CD4-positive, alpha-beta memory T cell (primary cell): ENCODE data around the gene MAP1S. TPM values are rescaled to one million over a fixed set of nuclear protein-coding genes. Genes with fewer than 3 reads are reported as not detected.
A peak's percentile ranks its signal among the peaks of the same experiment; 100 is the strongest.

ENCODE experiments used
- CTCF ChIA-PET: fragments of 350-600 bp; sonication (Branson Sonifier 250); formaldehyde crosslinking; loops from one replicate; lab custom pipeline; 2021; ENCODE audit warnings: inconsistent platforms; ENCODE audit not compliant: partially characterized antibody; lab: Charles Lee
- POLR2A ChIA-PET: fragments of 350-600 bp; sonication (Branson Sonifier 250); formaldehyde crosslinking; loops from one replicate; lab custom pipeline; 2021; ENCODE audit not compliant: partially characterized antibody; lab: Charles Lee
- DNase-seq, 5 donors: peaks; one replicate each; pipeline versions ENCODE4 v3.0.0 to v3.0.0-alpha.2; 2020 to 2022; ENCODE audit warnings: mixed read lengths in 1 of 5
- H3K27ac ChIP-seq: one replicate; pipeline ENCODE4 v1.7.0; 2013; ENCODE audit warnings: low read depth, low read length
- H3K27me3 ChIP-seq: 2 replicates; pipeline ENCODE4 v1.7.0; 2013; ENCODE audit warnings: mild to moderate bottlenecking, low read length, moderate library complexity; ENCODE audit not compliant: insufficient read depth
- H3K36me3 ChIP-seq: 2 replicates; pipeline ENCODE4 v1.7.0; 2013; ENCODE audit warnings: mild to moderate bottlenecking, low read length, moderate library complexity; ENCODE audit not compliant: insufficient read depth
- H3K4me1 ChIP-seq: 2 replicates; pipeline ENCODE4 v1.7.0; 2013; ENCODE audit warnings: mild to moderate bottlenecking, low read length, moderate library complexity; ENCODE audit not compliant: insufficient read depth
- H3K4me3 ChIP-seq, 2 donors: one replicate each; pipeline ENCODE4 v1.7.0; 2013; ENCODE audit warnings: low read length in 2 of 2, mild to moderate bottlenecking in 1 of 2
- H3K9me3 ChIP-seq, 2 donors: one replicate each; pipeline ENCODE4 v1.7.0; 2013; ENCODE audit warnings: low read length in 2 of 2, control low read depth in 1 of 2; ENCODE audit not compliant: control insufficient read depth in 1 of 2
- H3K27ac Mint-ChIP-seq, 7 donors: one replicate each; pipeline ENCODE4 v1.8.0; 2020 to 2021; ENCODE audit warnings: mixed read lengths in 7 of 7, mild to moderate bottlenecking in 6 of 7, inconsistent platforms in 3 of 7, moderate library complexity in 3 of 7
- H3K27me3 Mint-ChIP-seq, 2 donors: one replicate each; pipeline ENCODE4 v1.8.0; 2020 to 2021; ENCODE audit warnings: mixed read lengths in 2 of 2
- H3K36me3 Mint-ChIP-seq, 2 donors: one replicate each; pipeline ENCODE4 v1.8.0; 2020 to 2021; ENCODE audit warnings: mixed read lengths in 2 of 2, inconsistent platforms in 1 of 2, mild to moderate bottlenecking in 1 of 2
- H3K4me1 Mint-ChIP-seq, 4 donors: one replicate each; pipeline ENCODE4 v1.8.0; 2020 to 2021; ENCODE audit warnings: mixed read lengths in 4 of 4, mild to moderate bottlenecking in 1 of 4
- H3K4me3 Mint-ChIP-seq, 8 donors: one replicate each; pipeline ENCODE4 v1.8.0; 2020 to 2021; ENCODE audit warnings: mixed read lengths in 8 of 8, mild to moderate bottlenecking in 7 of 8, moderate library complexity in 6 of 8, inconsistent platforms in 3 of 8
- H3K9me3 Mint-ChIP-seq, 8 donors: one replicate each; pipeline ENCODE4 v1.8.0; 2020 to 2021; ENCODE audit warnings: mixed read lengths in 8 of 8, mild to moderate bottlenecking in 5 of 8, inconsistent platforms in 3 of 8, moderate library complexity in 1 of 8
- intact Hi-C: fragments of 100-400 bp; cut with micrococcal nuclease; formaldehyde crosslinking; loops from one replicate; pipeline ENCODE4 v1.15.1; 2023
- polyA plus RNA-seq, 2 donors: library from polyadenylated mRNA; unstranded; fragments of 300-500 nt; fragmentation: Illumina TruSeq; gene quantifications; one replicate each; pipeline ENCODE4 v1.2.3, GENCODE V29; 2021
- total RNA-seq, 2 experiments: library from RNA; stranded (reverse); gene quantifications; one replicate each; pipeline ENCODE4 v1.2.3, GENCODE V29; 2021

Gene MAP1S
- total and polyA plus RNA-seq, 4 experiments from 2014 or later: 8.2 to 64.9 (median 54.0) TPM

- Mint-ChIP-seq H3K4me3 (peak overlapping the region; percentile 85 to 92 (median 88)), H3K4me1 (peaks cover 21 to 52% (median 39%) of the 10 kb centered on the region in 4 donors), H3K27ac (peak overlapping the region; percentile 73 to 94 (median 90)), H3K9me3 (peaks cover 0 to 2% (median 0%) of the 10 kb centered on the region in 8 donors), H3K27me3 (no peaks in the 10 kb centered on the region), H3K36me3 (peaks cover 4 to 29% of the 10 kb centered on the region in 2 donors)
- intact Hi-C loops: loop anchor here (1.0 to 5.0 kb wide), 2 partner anchors 27 to 137 kb away; partner anchors contain the start of gene RPL18A
- CTCF ChIA-PET: interaction anchor here (0.7 to 2.0 kb wide), 8 partner anchors 21 to 139 kb away, joined by 3 to 8 read pairs (median 3); no protein-coding TSS in a partner anchor
- no peaks in the 10 kb centered on the region for H3K27me3 ChIP-seq
- H3K36me3 ChIP-seq: peaks cover 11% of the 10 kb centered on the region
- peak overlapping the region; percentile 53 for H3K27ac ChIP-seq
- POLR2A ChIA-PET: interaction anchor here (0.5 to 5.5 kb wide), 16 partner anchors 9 to 562 kb away, joined by 3 to 78 read pairs (median 4); partner anchors contain the start of genes CCDC124, FCHO1, JAK3 and JUND
- H3K4me3 ChIP-seq: peak overlapping the region; percentile 51 to 88
- no peaks in the 10 kb centered on the region for H3K9me3 ChIP-seq
- peak in 4 of 5 donors; percentile 9 to 66 (median 13) for DNase-seq
- H3K4me1 ChIP-seq: peaks cover 32% of the 10 kb centered on the region
Measured at GRCh38 chr19:17719730-17720400, 585 bp downstream of the MAP1S start.

DNA sequence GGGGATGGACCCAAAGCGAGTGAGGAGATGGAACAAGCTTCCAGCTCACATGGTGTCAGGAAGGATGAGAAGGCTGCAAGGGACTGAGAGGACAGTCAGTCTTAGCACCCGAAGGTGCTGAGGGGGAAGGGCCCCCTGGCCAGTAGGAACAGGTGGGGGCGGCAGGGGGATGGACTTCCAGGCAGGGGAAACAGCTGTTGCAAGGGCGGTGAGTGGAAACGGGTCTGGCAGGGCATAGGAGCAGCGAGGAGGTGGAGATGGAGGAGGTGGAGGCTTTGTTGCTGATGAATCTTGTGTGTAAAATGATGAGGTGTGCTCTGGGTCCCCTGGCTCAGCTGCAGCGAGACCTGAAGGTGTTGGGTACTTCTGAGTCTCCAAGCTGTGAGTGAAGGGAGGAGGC is 1.2 kb downstream of the MAP1S start:
- Mint-ChIP-seq H3K36me3 (peaks cover 7 to 32% of the 10 kb centered on the region in 2 donors), H3K27ac (peak overlapping the region; percentile 73 to 94 (median 90)), H3K4me3 (peak overlapping the region; percentile 85 to 92 (median 88)), H3K9me3 (peaks cover 0 to 4% (median 0%) of the 10 kb centered on the region in 8 donors), H3K4me1 (peaks cover 21 to 57% (median 39%) of the 10 kb centered on the region in 4 donors), H3K27me3 (no peaks in the 10 kb centered on the region)
- peak overlapping the region; percentile 53 for H3K27ac ChIP-seq
- DNase-seq: no peak
- CTCF ChIA-PET: interaction anchor here (1.0 to 2.0 kb wide), 5 partner anchors 54 to 139 kb away, joined by 3 to 5 read pairs (median 3); no protein-coding TSS in a partner anchor
- peaks cover 17% of the 10 kb centered on the region for H3K36me3 ChIP-seq
- H3K4me3 ChIP-seq: peak overlapping the region; percentile 51 to 88
- no peaks in the 10 kb centered on the region for H3K27me3 ChIP-seq
- H3K4me1 ChIP-seq: peaks cover 32% of the 10 kb centered on the region
- POLR2A ChIA-PET: interaction anchor here (0.9 to 5.5 kb wide), 9 partner anchors 9 to 561 kb away, joined by 3 to 78 read pairs (median 8); partner anchors contain the start of genes CCDC124, FCHO1, JAK3 and JUND
- H3K9me3 ChIP-seq: no peaks in the 10 kb centered on the region
- intact Hi-C loops: no loop called here

DNA sequence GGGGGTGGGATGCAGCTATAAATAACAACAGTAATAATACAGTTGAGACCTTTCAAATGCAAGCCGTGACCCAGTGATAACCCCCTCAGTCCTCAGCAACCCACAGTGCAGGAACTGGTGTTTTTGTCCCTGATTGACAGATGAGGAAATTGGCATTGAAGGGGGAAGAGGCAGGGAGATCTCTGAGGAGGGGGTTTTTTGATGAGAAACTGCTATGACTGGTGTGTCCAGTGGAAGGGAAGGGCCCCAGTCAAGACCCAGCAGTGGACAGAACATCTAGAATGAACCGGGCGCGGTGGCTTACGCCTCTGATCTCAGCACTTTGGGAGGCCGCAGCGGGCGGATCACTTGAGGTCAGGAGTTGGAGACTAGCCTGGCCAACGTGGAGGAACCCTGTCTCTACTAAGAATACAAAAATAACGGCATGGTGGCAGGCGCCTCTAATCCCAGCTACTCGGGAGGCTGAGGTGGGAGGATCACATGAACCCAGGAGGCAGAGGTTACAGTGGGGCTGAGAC is 1.9 kb downstream of the MAP1S start:
- Histone ChIP-seq H3K4me1 (peaks cover 32% of the 10 kb centered on the region), H3K27me3 (no peaks in the 10 kb centered on the region), H3K36me3 (peaks cover 24% of the 10 kb centered on the region), H3K4me3 (peak overlapping the region in 1 of 2 donors; percentile 51), H3K27ac (peak overlapping the region; percentile 1), H3K9me3 (no peaks in the 10 kb centered on the region)
- no peak for DNase-seq
- ChIA-PET CTCF (interaction anchor here (1.0 kb wide), 1 partner anchor 63 kb away, joined by 3 read pairs; no protein-coding TSS in a partner anchor), POLR2A (interaction anchor here (1.0 to 5.5 kb wide), 5 partner anchors 8 to 139 kb away, joined by 3 to 78 read pairs (median 8); partner anchors contain the start of genes FCHO1 and RPL18A)
- intact Hi-C loops: no loop called here
- peak overlapping the region in 6 of 7 donors; percentile 57 to 94 (median 80) for H3K27ac Mint-ChIP-seq
- H3K9me3 Mint-ChIP-seq: peaks cover 0 to 4% (median 0%) of the 10 kb centered on the region in 8 donors
- H3K36me3 Mint-ChIP-seq: peaks cover 9 to 35% of the 10 kb centered on the region in 2 donors
- H3K4me3 Mint-ChIP-seq: peak overlapping the region; percentile 74 to 92 (median 88)
- H3K27me3 Mint-ChIP-seq: no peaks in the 10 kb centered on the region
- peaks cover 21 to 57% (median 39%) of the 10 kb centered on the region in 4 donors for H3K4me1 Mint-ChIP-seq

- no peaks in the 10 kb centered on the region for H3K27me3 ChIP-seq
- peaks cover 32% of the 10 kb centered on the region for H3K4me1 ChIP-seq
- H3K27me3 Mint-ChIP-seq: no peaks in the 10 kb centered on the region
- peak overlapping the region in 6 of 7 donors; percentile 37 to 85 (median 70) for H3K27ac Mint-ChIP-seq
- no peak overlapping the region for H3K27ac ChIP-seq
- peaks cover 9 to 35% of the 10 kb centered on the region in 2 donors for H3K36me3 Mint-ChIP-seq
- no peak for DNase-seq
- peaks cover 26% of the 10 kb centered on the region for H3K36me3 ChIP-seq
- intact Hi-C loops: no loop called here
- H3K9me3 Mint-ChIP-seq: peaks cover 0 to 4% (median 0%) of the 10 kb centered on the region in 8 donors
- no peak overlapping the region for H3K4me3 ChIP-seq
- H3K4me1 Mint-ChIP-seq: peaks cover 21 to 57% (median 39%) of the 10 kb centered on the region in 4 donors
- peak overlapping the region; percentile 29 to 92 (median 86) for H3K4me3 Mint-ChIP-seq
- CTCF ChIA-PET: no interaction called here
- POLR2A ChIA-PET: interaction anchor here (0.6 to 5.5 kb wide), 3 partner anchors 9 to 45 kb away, joined by 3 to 78 read pairs (median 3); partner anchors contain the start of gene FCHO1
- no peaks in the 10 kb centered on the region for H3K9me3 ChIP-seq
Measured at GRCh38 chr19:17721821-17722220, 2.5 kb downstream of the MAP1S start.

DNA sequence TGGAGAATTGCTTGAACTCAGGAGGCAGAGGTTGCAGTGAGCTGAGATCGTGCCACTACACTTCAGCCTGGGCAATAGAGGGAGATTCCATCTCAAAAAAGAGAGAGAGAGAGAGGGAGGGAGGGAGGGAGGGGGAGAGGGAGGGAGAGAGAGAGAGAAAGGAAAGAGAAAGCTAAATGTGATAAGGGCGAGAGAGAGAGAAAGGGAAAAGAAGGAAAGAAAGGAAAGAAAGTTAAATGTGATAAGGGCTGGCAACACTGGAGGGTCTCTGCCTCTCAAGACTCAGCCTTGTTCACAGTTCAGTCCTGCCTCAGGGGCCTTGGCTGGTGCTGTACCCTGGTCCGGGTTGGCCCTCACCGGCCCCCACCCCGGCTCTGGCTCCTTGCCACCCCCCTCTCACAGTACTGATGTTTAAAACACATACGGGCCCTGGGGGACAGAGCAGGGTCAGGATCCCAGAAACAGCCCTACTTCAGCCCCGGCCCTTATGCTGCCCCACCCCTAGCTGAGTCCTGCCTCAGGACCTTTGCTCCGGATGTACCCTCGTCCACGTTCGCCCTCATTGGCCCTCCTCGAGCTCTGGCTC is 3.5 kb downstream of the MAP1S start:
- Histone ChIP-seq H3K4me1 (peaks cover 32% of the 10 kb centered on the region), H3K27ac (no peak overlapping the region), H3K9me3 (no peaks in the 10 kb centered on the region), H3K27me3 (no peaks in the 10 kb centered on the region), H3K4me3 (no peak overlapping the region), H3K36me3 (peaks cover 26% of the 10 kb centered on the region)
- Mint-ChIP-seq H3K4me1 (peaks cover 21 to 52% (median 35%) of the 10 kb centered on the region in 4 donors), H3K36me3 (peaks cover 9 to 35% of the 10 kb centered on the region in 2 donors), H3K27me3 (no peaks in the 10 kb centered on the region), H3K9me3 (peaks cover 0 to 4% (median 0%) of the 10 kb centered on the region in 8 donors), H3K27ac (peak overlapping the region in 1 of 7 donors; percentile 62), H3K4me3 (no peak overlapping the region)
- CTCF ChIA-PET: interaction anchor here (1.0 kb wide), 1 partner anchor 18 kb away, joined by 3 read pairs; no protein-coding TSS in a partner anchor
- POLR2A ChIA-PET: interaction anchor here (0.7 to 5.5 kb wide), 2 partner anchors 27 to 1289 kb away, joined by 3 to 78 read pairs; partner anchors contain the start of gene FCHO1
- intact Hi-C loops: no loop called here
- no peak for DNase-seq

DNA sequence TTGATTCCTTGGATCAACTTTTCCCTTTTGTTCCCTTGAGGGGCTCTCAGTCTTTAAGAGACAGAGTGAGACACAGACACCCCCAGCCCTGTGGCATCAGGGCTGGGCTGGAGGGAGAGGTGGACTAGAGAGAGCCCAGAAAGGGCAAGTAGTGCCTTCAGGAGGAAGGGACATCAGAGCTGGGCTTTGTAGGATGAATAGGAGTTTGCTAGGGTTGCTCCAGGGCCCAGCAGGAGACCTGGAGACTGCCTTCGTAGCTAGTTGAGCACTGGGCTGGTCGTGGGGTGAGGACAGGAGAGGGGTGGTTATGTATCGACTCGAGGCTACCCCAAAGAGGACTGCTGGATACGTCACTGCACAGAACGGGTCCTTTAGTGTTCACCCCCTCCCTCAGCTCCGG is 5.4 kb downstream of the MAP1S start:
- POLR2A ChIA-PET: interaction anchor here (1.1 to 1.2 kb wide), 2 partner anchors 18 to 135 kb away, joined by 3 read pairs; partner anchors contain the start of gene RPL18A
- no peak overlapping the region for H3K4me3 ChIP-seq
- no peak overlapping the region for H3K27ac ChIP-seq
- H3K9me3 Mint-ChIP-seq: peaks cover 0 to 4% (median 0%) of the 10 kb centered on the region in 8 donors
- no peaks in the 10 kb centered on the region for H3K27me3 Mint-ChIP-seq
- peaks cover 24% of the 10 kb centered on the region for H3K4me1 ChIP-seq
- H3K36me3 ChIP-seq: peaks cover 29% of the 10 kb centered on the region
- H3K4me3 Mint-ChIP-seq: no peak overlapping the region
- DNase-seq: no peak
- H3K27ac Mint-ChIP-seq: peak overlapping the region in 1 of 7 donors; percentile 46
- no peaks in the 10 kb centered on the region for H3K27me3 ChIP-seq
- H3K36me3 Mint-ChIP-seq: peaks cover 9 to 39% of the 10 kb centered on the region in 2 donors
- no peaks in the 10 kb centered on the region for H3K9me3 ChIP-seq
- CTCF ChIA-PET: interaction anchor here (0.7 to 0.9 kb wide), 2 partner anchors 38 to 59 kb away, joined by 3 to 4 read pairs; no protein-coding TSS in a partner anchor
- peaks cover 16 to 51% (median 29%) of the 10 kb centered on the region in 4 donors for H3K4me1 Mint-ChIP-seq
- intact Hi-C loops: no loop called here
